Memory B cell (primary cell): ENCODE measurements around the gene FUCA2.
A peak's percentile ranks its signal among the peaks of the same experiment; 100 is the strongest.

Experiments used
- ATAC-seq: fragments of 150-1000 bp; cut with Tn5 transposase; 2 replicates; pipeline ENCODE4 v1.10.0; 2021; ENCODE audit warnings: low read depth, mild to moderate bottlenecking, moderate library complexity
- DNase-seq, 2 donors: peaks; one replicate each; pipeline ENCODE4 v3.0.0; 2022; ENCODE audit warnings: low spot score in 2 of 2
- H3K27ac Mint-ChIP-seq: one replicate; pipeline ENCODE4 v1.8.0; 2022; ENCODE audit warnings: mild to moderate bottlenecking, moderate library complexity, mixed read lengths
- H3K27me3 Mint-ChIP-seq: one replicate; pipeline ENCODE4 v1.8.0; 2022; ENCODE audit warnings: mixed read lengths
- H3K36me3 Mint-ChIP-seq: one replicate; pipeline ENCODE4 v1.8.0; 2022; ENCODE audit warnings: mild to moderate bottlenecking, mixed read lengths
- H3K4me1 Mint-ChIP-seq: one replicate; pipeline ENCODE4 v1.8.0; 2022; ENCODE audit warnings: mixed read lengths
- H3K4me3 Mint-ChIP-seq: one replicate; pipeline ENCODE4 v1.8.0; 2022; ENCODE audit warnings: mild to moderate bottlenecking, moderate library complexity, mixed read lengths
- H3K9me3 Mint-ChIP-seq: one replicate; pipeline ENCODE4 v1.8.0; 2022; ENCODE audit warnings: mixed read lengths

FUCA2 gene

DNA sequence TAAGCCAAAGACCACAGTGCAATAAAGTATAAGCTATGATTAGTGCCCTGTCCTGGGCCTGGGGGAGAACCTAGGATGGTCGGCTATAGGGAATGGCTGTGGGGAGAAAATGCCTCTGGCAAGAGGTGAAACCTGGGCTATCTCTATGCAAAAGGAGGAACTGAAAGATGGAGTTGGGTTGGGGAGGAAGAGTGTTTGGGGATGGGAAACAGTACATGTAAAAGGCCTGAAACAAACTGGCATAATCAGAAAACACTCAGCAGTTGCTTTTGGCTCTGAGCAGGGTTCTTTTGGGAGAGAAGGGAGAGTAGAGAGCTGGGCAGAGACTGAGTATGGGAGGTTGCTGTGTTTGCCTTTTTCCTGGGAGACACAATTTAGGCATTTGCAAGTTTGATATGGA, 31.9 kb upstream of the FUCA2 start:
- no peaks in the 10 kb centered on the region for H3K27me3 Mint-ChIP-seq
- peak overlapping the region; percentile 1 for H3K27ac Mint-ChIP-seq
- peaks cover 15% of the 10 kb centered on the region for H3K4me1 Mint-ChIP-seq
- peaks cover 1% of the 10 kb centered on the region for H3K36me3 Mint-ChIP-seq
- H3K4me3 Mint-ChIP-seq, result no peak overlapping the region
- H3K9me3 Mint-ChIP-seq, result no peaks in the 10 kb centered on the region
- ATAC-seq, result peak; percentile 64
- DNase-seq, result no peak

DNA sequence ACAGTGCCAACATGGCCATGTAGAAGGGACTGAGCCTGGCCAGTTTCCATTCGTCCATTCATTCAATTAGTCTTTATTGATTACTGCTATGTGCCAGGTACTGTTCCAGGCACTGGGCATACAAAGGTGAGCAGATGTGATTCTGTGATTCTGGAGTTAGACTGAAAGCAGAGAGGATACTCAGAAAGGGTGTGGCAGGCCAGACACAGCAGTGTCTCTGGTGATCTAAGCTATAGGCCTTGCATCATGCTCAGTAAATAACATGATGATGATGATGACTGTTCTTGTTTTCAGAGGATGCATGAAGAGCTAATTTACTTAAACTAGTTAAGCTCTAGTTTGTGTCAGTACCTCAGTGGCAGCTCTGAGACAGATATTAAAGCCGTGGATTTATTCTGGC, 31.4 kb upstream of the FUCA2 start:
- ATAC-seq (no peak), DNase-seq (no peak)
- H3K27me3 Mint-ChIP-seq, result no peaks in the 10 kb centered on the region
- H3K27ac Mint-ChIP-seq, result no peak overlapping the region
- H3K36me3 Mint-ChIP-seq, result peaks cover 1% of the 10 kb centered on the region
- peaks cover 17% of the 10 kb centered on the region for H3K4me1 Mint-ChIP-seq
- no peaks in the 10 kb centered on the region for H3K9me3 Mint-ChIP-seq
- H3K4me3 Mint-ChIP-seq, result no peak overlapping the region

DNA sequence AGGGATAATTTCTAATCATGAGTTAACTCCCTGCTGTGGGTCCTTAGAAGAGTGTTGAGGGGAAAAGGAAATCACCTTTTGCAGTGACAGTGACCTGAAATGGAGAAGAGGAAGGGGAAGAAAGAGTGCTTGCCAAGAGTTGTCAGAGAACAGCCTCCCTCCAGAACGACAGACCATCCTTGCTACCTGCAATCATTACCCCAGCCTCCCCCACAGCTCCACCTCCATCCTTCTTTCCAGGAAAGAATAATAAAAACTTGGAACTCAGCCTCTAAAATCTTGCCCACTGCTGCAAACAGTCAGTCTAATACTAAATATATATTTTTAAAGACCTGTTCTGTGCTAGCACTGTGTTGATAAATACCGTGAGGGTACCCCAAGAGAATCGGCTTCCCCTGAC, 28.7 kb upstream of the FUCA2 start:
- H3K27ac Mint-ChIP-seq, result no peak overlapping the region
- DNase-seq, result no peak
- no peaks in the 10 kb centered on the region for H3K9me3 Mint-ChIP-seq
- no peaks in the 10 kb centered on the region for H3K27me3 Mint-ChIP-seq
- H3K36me3 Mint-ChIP-seq, result peaks cover under 1% of the 10 kb centered on the region
- ATAC-seq, result no peak
- no peak overlapping the region for H3K4me3 Mint-ChIP-seq
- peaks cover 20% of the 10 kb centered on the region for H3K4me1 Mint-ChIP-seq

DNA sequence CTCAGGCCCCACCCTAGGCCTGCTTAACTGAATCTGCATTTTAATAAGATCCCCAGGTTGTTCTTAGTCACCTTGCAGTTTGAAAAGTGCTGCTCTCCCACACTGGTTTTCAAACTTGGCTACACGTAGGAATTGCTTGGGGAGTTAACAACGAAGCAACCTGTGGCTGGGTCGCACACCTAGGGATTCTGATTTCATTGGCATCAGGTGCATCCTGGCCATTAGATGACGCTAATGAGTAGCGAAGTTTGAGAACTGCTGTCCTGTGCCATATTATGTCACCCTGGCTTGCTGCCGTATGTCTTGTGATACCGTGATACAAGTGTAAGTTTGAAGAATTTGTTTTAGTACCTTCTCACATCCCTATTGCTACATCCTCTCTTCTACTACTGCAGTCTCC, 28.2 kb upstream of the FUCA2 start:
- Mint-ChIP-seq H3K4me1 (peaks cover 24% of the 10 kb centered on the region), H3K9me3 (no peaks in the 10 kb centered on the region), H3K4me3 (no peak overlapping the region), H3K36me3 (no peaks in the 10 kb centered on the region), H3K27me3 (no peaks in the 10 kb centered on the region), H3K27ac (no peak overlapping the region)
- DNase-seq (no peak), ATAC-seq (no peak)

- no peaks in the 10 kb centered on the region for H3K36me3 Mint-ChIP-seq
- no peaks in the 10 kb centered on the region for H3K27me3 Mint-ChIP-seq
- no peak for ATAC-seq
- H3K9me3 Mint-ChIP-seq, result no peaks in the 10 kb centered on the region
- DNase-seq, result no peak
- H3K4me1 Mint-ChIP-seq, result peaks cover 28% of the 10 kb centered on the region
- H3K27ac Mint-ChIP-seq, result no peak overlapping the region
- H3K4me3 Mint-ChIP-seq, result no peak overlapping the region
Measured at GRCh38 chr6:143539106-143539505, 27.6 kb upstream of the FUCA2 start.

GRCh38 chr6:143538374-143538773, 26.9 kb upstream of the FUCA2 start:
- H3K27me3 Mint-ChIP-seq, result no peaks in the 10 kb centered on the region
- no peaks in the 10 kb centered on the region for H3K9me3 Mint-ChIP-seq
- H3K36me3 Mint-ChIP-seq, result no peaks in the 10 kb centered on the region
- H3K27ac Mint-ChIP-seq, result no peak overlapping the region
- peak overlapping the region; percentile 76 for H3K4me3 Mint-ChIP-seq
- peaks cover 23% of the 10 kb centered on the region for H3K4me1 Mint-ChIP-seq
- DNase-seq (no peak), ATAC-seq (no peak)

DNA sequence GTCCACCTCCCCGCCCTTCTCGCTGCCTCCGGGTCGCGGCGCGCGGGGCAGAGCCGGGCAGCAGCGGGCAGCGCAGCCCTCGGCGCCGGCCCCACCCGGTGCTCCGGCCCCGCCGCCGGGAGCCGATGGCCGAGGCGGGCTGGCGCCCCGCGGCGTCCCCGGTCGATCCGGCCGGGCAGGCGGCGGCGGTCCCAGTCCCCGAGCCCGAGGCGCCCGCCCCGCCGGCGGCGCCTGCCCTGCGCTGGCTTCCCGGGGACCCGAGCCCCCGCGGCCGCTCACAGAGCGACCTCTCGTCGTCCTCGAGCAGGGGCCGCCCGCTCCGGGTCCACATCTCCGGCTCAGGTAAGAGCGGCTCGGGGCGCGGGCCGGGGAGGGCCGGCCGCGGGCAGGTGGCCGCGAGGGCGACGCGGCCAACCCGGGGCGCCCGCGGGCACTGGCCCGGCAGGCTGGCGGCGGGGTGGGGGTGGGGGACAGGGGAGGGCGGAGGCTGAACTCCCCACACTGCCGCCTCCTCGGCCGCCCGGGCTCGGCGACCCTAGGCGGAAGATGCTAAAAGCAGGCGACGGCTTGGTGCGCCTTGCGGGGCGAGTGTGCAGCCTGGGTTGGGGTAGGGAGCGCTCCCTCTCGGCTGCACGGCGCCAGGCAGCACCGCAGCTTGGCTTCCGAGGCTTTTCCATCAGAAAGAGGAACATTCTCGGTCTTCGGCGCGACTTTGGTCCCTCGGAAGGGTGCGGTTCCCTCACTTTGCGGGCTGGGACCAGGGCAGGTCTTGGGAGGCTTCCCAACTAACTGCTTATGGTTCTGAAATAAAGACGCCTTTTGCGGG, 25.6 kb upstream of the FUCA2 start:
- H3K4me1 Mint-ChIP-seq, result peaks cover 18% of the 10 kb centered on the region
- H3K27ac Mint-ChIP-seq, result no peak overlapping the region
- no peaks in the 10 kb centered on the region for H3K27me3 Mint-ChIP-seq
- H3K4me3 Mint-ChIP-seq, result peak overlapping the region; percentile 76
- ATAC-seq (peak; percentile 73), DNase-seq (peak; percentile 41 to 60)
- no peaks in the 10 kb centered on the region for H3K9me3 Mint-ChIP-seq
- H3K36me3 Mint-ChIP-seq, result no peaks in the 10 kb centered on the region

DNA sequence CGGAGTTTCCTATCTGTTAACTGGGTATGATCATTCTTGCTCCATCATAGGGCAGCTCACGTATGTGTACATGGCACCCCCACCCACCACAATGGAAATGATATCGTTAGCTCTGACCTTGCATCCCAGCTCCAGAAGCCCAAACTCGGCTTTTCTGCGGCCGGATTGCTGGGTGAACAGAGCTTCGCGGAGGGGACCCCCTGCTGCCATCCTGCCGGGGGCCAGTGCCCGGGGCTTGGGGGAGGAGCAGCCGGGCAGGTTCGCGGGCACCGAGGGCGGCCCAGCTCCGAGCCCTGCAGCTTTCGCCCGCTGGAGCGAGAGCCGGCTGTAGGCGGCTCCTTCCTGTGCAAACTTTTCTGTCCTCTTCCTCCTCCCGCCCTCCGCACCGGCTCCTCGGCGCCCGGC, 24.9 kb upstream of the FUCA2 start:
- peak overlapping the region; percentile 51 for H3K27ac Mint-ChIP-seq
- H3K27me3 Mint-ChIP-seq, result no peaks in the 10 kb centered on the region
- DNase-seq, result peak; percentile 12 to 38
- no peaks in the 10 kb centered on the region for H3K9me3 Mint-ChIP-seq
- H3K4me1 Mint-ChIP-seq, result peaks cover 18% of the 10 kb centered on the region
- H3K4me3 Mint-ChIP-seq, result peak overlapping the region; percentile 69
- ATAC-seq, result peak; percentile 45
- H3K36me3 Mint-ChIP-seq, result no peaks in the 10 kb centered on the region

- no peaks in the 10 kb centered on the region for H3K36me3 Mint-ChIP-seq
- H3K9me3 Mint-ChIP-seq, result no peaks in the 10 kb centered on the region
- DNase-seq, result no peak
- H3K27me3 Mint-ChIP-seq, result no peaks in the 10 kb centered on the region
- H3K27ac Mint-ChIP-seq, result peak overlapping the region; percentile 84
- peaks cover 17% of the 10 kb centered on the region for H3K4me1 Mint-ChIP-seq
- no peak for ATAC-seq
- H3K4me3 Mint-ChIP-seq, result no peak overlapping the region
Measured at GRCh38 chr6:143535189-143535614, 23.7 kb upstream of the FUCA2 start.

DNA sequence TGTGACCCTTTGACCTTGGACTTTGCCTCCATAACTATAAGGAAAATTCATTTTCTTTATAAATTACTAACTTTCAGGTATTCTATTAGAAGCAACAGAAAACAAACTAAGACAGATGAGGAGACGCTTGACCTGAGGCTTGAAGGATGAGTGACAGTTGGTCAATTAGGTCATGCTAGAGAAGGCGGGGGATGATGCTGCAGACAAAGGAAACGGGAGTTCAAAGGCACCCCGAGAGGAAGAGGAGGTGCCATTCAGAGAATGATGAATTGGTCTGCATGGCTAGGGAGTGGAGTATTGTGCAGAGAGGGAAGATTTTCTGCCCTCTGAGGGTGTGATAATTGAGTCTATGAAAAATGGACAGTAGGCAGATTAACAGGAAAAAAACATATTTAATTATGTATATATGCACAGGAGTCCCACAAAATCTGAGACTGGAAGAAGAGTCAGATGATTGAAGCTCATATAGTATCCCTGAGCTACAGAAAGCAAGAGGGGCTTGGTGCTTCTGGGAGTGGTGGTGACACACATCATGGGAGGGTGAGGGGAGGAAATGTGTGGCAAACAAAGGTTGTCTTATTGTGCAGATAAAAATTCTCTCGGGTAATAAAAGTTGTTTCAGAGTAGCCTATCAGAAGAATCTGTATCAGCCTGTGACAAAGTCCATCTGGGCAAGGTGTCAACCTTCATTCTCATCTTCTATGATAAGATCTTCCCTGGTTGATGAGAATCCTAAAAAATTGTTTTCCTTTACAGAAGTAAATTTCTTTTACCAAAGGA, 20.4 kb upstream of the FUCA2 start:
- Mint-ChIP-seq H3K27ac (no peak overlapping the region), H3K4me3 (no peak overlapping the region), H3K9me3 (no peaks in the 10 kb centered on the region), H3K4me1 (peaks cover 18% of the 10 kb centered on the region), H3K36me3 (no peaks in the 10 kb centered on the region), H3K27me3 (no peaks in the 10 kb centered on the region)
- no peak for DNase-seq
- no peak for ATAC-seq

GRCh38 chr6:143529095-143529494, 17.6 kb upstream of the FUCA2 start:
- no peak overlapping the region for H3K4me3 Mint-ChIP-seq
- no peaks in the 10 kb centered on the region for H3K36me3 Mint-ChIP-seq

DNA sequence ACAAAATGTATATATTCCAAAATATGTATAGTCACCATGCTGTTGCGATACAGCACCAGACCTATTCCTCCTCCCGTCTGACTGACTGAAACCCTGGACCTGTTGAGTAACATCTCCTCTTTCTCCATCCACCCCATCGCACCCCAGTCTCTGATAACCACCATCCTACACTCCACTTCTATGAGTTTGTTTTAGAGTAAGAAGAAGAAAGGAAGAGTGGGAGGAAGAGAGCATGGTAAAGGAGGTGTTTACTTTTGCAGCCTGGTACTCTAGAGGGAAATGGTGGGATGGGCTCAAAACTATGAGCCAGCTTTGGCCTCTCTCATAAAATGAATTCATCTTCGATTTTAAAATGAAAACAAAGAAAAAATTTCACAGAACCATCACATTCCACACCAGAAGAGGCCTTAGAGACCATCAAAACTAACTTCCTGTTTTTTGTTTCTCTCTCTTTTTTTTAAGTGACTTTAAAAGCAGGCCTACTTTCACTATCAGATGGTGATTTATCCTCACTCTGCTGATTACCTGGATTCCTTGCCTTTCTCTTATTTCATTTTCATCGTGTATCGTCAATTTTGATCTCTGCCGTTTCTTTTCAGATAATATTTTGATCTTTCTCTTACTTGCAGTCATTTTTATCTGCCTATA, 16.8 kb upstream of the FUCA2 start:
- ATAC-seq (peak; percentile 96), DNase-seq (peak in 1 of 2 donors; percentile 18)
- Mint-ChIP-seq H3K27me3 (no peaks in the 10 kb centered on the region), H3K4me3 (no peak overlapping the region), H3K9me3 (peaks cover 2% of the 10 kb centered on the region), H3K36me3 (peaks cover 2% of the 10 kb centered on the region), H3K4me1 (peaks cover 7% of the 10 kb centered on the region), H3K27ac (peak overlapping the region; percentile 76)

More at GRCh38 chr6:143529095-143529494, 17.6 kb upstream of the FUCA2 start:
- DNase-seq (no peak), ATAC-seq (no peak)
- no peaks in the 10 kb centered on the region for H3K27me3 Mint-ChIP-seq
- peak overlapping the region; percentile 76 for H3K27ac Mint-ChIP-seq
- peaks cover 7% of the 10 kb centered on the region for H3K4me1 Mint-ChIP-seq
- H3K9me3 Mint-ChIP-seq, result no peaks in the 10 kb centered on the region

GRCh38 chr6:143527677-143528076, 16.2 kb upstream of the FUCA2 start:
- peak overlapping the region; percentile 76 for H3K27ac Mint-ChIP-seq
- H3K9me3 Mint-ChIP-seq, result peaks cover 2% of the 10 kb centered on the region
- DNase-seq, result no peak
- no peak overlapping the region for H3K4me3 Mint-ChIP-seq
- H3K36me3 Mint-ChIP-seq, result peaks cover 2% of the 10 kb centered on the region
- H3K4me1 Mint-ChIP-seq, result peaks cover 7% of the 10 kb centered on the region
- ATAC-seq, result no peak
- no peaks in the 10 kb centered on the region for H3K27me3 Mint-ChIP-seq

GRCh38 chr6:143525356-143525755, 13.8 kb upstream of the FUCA2 start:
- no peak overlapping the region for H3K27ac Mint-ChIP-seq
- H3K36me3 Mint-ChIP-seq, result peaks cover 2% of the 10 kb centered on the region
- H3K9me3 Mint-ChIP-seq, result peaks cover 2% of the 10 kb centered on the region
- H3K4me1 Mint-ChIP-seq, result peaks cover 7% of the 10 kb centered on the region
- H3K4me3 Mint-ChIP-seq, result no peak overlapping the region
- no peak for ATAC-seq
- H3K27me3 Mint-ChIP-seq, result no peaks in the 10 kb centered on the region
- no peak for DNase-seq
